Trophoblast cell (in vitro differentiated cells and primary cell): ENCODE data around the gene FAM237B.

ENCODE experiments used
- DNase-seq, 2 donors: peaks; one replicate each; pipeline ENCODE4 v3.0.0-alpha.2; 2016
- H2AFZ ChIP-seq: 2 replicates; pipeline ENCODE4 v1.6.1; 2013; ENCODE audit warnings: low read length, moderate library complexity, mild to moderate bottlenecking; ENCODE audit not compliant: insufficient read depth, poor library complexity
- H2AK5ac ChIP-seq: 2 replicates; pipeline ENCODE4 v1.6.1; 2013; ENCODE audit warnings: mild to moderate bottlenecking, low read length
- H2BK120ac ChIP-seq: 2 replicates; pipeline ENCODE4 v1.6.1; 2013; ENCODE audit warnings: low read length, mild to moderate bottlenecking, moderate library complexity; ENCODE audit not compliant: insufficient read depth, poor library complexity
- H2BK12ac ChIP-seq: 2 replicates; pipeline ENCODE4 v1.6.1; 2013; ENCODE audit warnings: mild to moderate bottlenecking, low read length, moderate library complexity
- H2BK5ac ChIP-seq: 2 replicates; pipeline ENCODE4 v1.6.1; 2013; ENCODE audit warnings: low read length, low read depth, moderate library complexity, mild to moderate bottlenecking; ENCODE audit not compliant: poor library complexity
- H3K14ac ChIP-seq: 2 replicates; pipeline ENCODE4 v1.6.1; 2013; ENCODE audit warnings: mild to moderate bottlenecking, low read length
- H3K18ac ChIP-seq: 2 replicates; pipeline ENCODE4 v1.6.1; 2013; ENCODE audit warnings: mild to moderate bottlenecking, low read length
- H3K23ac ChIP-seq: 2 replicates; pipeline ENCODE4 v1.6.1; 2013; ENCODE audit warnings: low read length
- H3K27ac ChIP-seq: 2 replicates; pipeline ENCODE4 v1.5.1; 2013; ENCODE audit warnings: low read depth, mild to moderate bottlenecking, inconsistent platforms, low read length, moderate library complexity
- H3K27me3 ChIP-seq: 2 replicates; pipeline ENCODE4 v1.6.1; 2013; ENCODE audit warnings: inconsistent platforms, mild to moderate bottlenecking, low read length, moderate library complexity; ENCODE audit not compliant: insufficient read depth
- H3K36me3 ChIP-seq, 2 experiments: 1 replicate in 1 of 2; 2 replicates in 1 of 2; pipeline ENCODE4 v1.6.1; 2013; ENCODE audit warnings: low read length in 2 of 2, mild to moderate bottlenecking in 2 of 2, moderate library complexity in 1 of 2; ENCODE audit not compliant: insufficient read depth in 2 of 2, control insufficient read depth in 1 of 2
- H3K4ac ChIP-seq: 2 replicates; pipeline ENCODE4 v1.6.1; 2013; ENCODE audit warnings: low read depth, mild to moderate bottlenecking, low read length, moderate library complexity
- H3K4me1 ChIP-seq, 2 experiments: 1 replicate in 1 of 2; 2 replicates in 1 of 2; pipeline ENCODE4 v1.6.1; 2013; ENCODE audit warnings: low read length in 2 of 2, mild to moderate bottlenecking in 2 of 2, moderate library complexity in 1 of 2; ENCODE audit not compliant: insufficient read depth in 2 of 2, control insufficient read depth in 1 of 2
- H3K4me2 ChIP-seq: 2 replicates; pipeline ENCODE4 v1.6.1; 2013; ENCODE audit warnings: inconsistent platforms, mild to moderate bottlenecking, low read length, moderate library complexity
- H3K4me3 ChIP-seq: 2 replicates; pipeline ENCODE4 v1.5.1; 2013; ENCODE audit warnings: mild to moderate bottlenecking, low read depth, low read length, inconsistent platforms
- H3K79me1 ChIP-seq: one replicate; pipeline ENCODE4 v1.6.1; 2013; ENCODE audit warnings: low read length
- H3K79me2 ChIP-seq: 2 replicates; pipeline ENCODE4 v1.6.1; 2013; ENCODE audit warnings: low read length, mild to moderate bottlenecking; ENCODE audit not compliant: control insufficient read depth, insufficient read depth, poor library complexity
- H3K9ac ChIP-seq: 2 replicates; pipeline ENCODE4 v1.6.1; 2013; ENCODE audit warnings: mild to moderate bottlenecking, low read length
- H3K9me3 ChIP-seq: 2 replicates; pipeline ENCODE4 v1.6.1; 2013; ENCODE audit warnings: low read depth, mild to moderate bottlenecking, control low read depth, inconsistent platforms, low read length; ENCODE audit not compliant: insufficient read depth
- H4K12ac ChIP-seq: 2 replicates; pipeline ENCODE4 v1.6.1; 2013; ENCODE audit warnings: low read depth, mild to moderate bottlenecking, low read length, moderate library complexity
- H4K8ac ChIP-seq: 2 replicates; pipeline ENCODE4 v1.6.1; 2013; ENCODE audit warnings: low read depth, mild to moderate bottlenecking, low read length, moderate library complexity
- H4K91ac ChIP-seq: one replicate; pipeline ENCODE4 v1.6.1; 2013; ENCODE audit warnings: low read depth, mild to moderate bottlenecking, low read length, moderate library complexity
- WGBS: extraction: QIAGEN DNeasy Blood & Tissue Kit; methylation state at CpG from one replicate; pipeline ENCODE4 v1.1.7; 2013; ENCODE audit warnings: missing lambda C conversion rate; ENCODE audit not compliant: insufficient read length, insufficient coverage; ENCODE audit errors: extremely low coverage; 5-methylcytosine and 5-hydroxymethylcytosine counted together

The FAM237B gene

DNA sequence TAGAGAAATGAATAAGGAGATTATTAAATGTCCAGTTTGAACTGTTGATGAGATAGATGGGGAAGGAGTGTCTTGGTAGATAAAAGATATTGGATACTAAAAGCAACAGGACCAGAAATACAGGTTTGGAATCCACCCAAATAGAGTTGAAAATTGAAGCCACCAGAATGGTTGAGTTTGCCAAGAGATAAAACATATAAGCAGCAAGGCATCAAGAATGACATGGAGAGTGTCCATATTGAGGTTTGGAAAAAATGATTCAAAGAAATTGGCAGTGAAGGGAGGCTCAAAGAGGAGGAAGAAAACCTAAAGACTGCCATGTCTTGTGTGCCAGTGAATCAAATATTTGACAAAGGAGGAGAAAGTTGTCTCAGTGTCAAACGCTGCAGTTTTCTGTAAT, 51.9 kb downstream of the FAM237B start:
- WGBS, result no CpG with 5 or more reads among the region's 1 CpG
- H3K14ac ChIP-seq, result no peak overlapping the region
- no peak overlapping the region for H4K8ac ChIP-seq
- no peak overlapping the region for H4K91ac ChIP-seq
- H3K4ac ChIP-seq, result no peak overlapping the region
- H3K36me3 ChIP-seq, result no peaks in the 10 kb centered on the region
- H3K9ac ChIP-seq, result no peak overlapping the region
- no peak overlapping the region for H2AFZ ChIP-seq
- no peak overlapping the region for H2BK12ac ChIP-seq
- H3K27ac ChIP-seq, result no peak overlapping the region
- H3K9me3 ChIP-seq, result no peaks in the 10 kb centered on the region
- H3K27me3 ChIP-seq, result no peaks in the 10 kb centered on the region
- H2BK120ac ChIP-seq, result no peak overlapping the region
- no peaks in the 10 kb centered on the region for H3K79me2 ChIP-seq
- no peak overlapping the region for H2BK5ac ChIP-seq
- H3K4me3 ChIP-seq, result no peak overlapping the region
- no peak overlapping the region for H3K4me2 ChIP-seq
- H4K12ac ChIP-seq, result no peak overlapping the region
- no peaks in the 10 kb centered on the region for H3K79me1 ChIP-seq
- H3K18ac ChIP-seq, result no peak overlapping the region
- peak in 1 of 2 donors; percentile 18 for DNase-seq
- H2AK5ac ChIP-seq, result no peak overlapping the region
- H3K23ac ChIP-seq, result no peak overlapping the region
- no peaks in the 10 kb centered on the region for H3K4me1 ChIP-seq

DNA sequence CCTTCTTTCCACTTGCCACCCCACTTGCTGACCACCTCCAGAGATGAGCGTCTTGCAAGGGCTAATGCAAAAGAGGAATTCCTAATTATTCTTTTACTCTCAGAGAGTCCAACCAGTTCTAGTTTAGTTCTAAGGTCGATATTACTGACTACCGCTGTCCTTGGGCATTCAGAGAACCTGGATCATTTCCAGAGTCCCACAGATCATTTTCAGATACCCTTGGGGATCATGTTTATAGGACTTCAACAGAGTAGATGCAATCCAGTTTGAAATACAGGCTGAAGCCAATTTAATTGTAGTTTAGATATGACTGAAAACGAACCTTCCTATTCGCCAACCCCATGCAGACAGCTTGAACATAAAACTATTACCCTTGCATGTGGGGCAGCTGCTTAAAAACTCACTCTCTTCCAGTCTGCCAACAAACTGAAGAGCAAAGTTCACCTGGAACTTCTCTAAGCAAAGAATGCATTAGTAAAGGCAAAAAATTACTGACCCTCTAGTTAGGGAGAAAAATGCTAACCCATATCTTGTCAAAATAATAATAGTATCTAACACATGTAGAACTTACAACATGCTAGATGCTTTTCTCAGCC, 53.7 kb downstream of the FAM237B start:
- no peak overlapping the region for H2AK5ac ChIP-seq
- no peak overlapping the region for H4K8ac ChIP-seq
- H3K27ac ChIP-seq, result no peak overlapping the region
- no peak overlapping the region for H3K4ac ChIP-seq
- H4K91ac ChIP-seq, result no peak overlapping the region
- no peak overlapping the region for H3K4me2 ChIP-seq
- no peak overlapping the region for H2BK120ac ChIP-seq
- H3K79me1 ChIP-seq, result no peaks in the 10 kb centered on the region
- no peak overlapping the region for H2BK5ac ChIP-seq
- no peak overlapping the region for H3K14ac ChIP-seq
- H3K9me3 ChIP-seq, result no peaks in the 10 kb centered on the region
- H3K23ac ChIP-seq, result no peak overlapping the region
- no peak overlapping the region for H3K4me3 ChIP-seq
- no peak overlapping the region for H2BK12ac ChIP-seq
- no peak overlapping the region for H3K9ac ChIP-seq
- no peaks in the 10 kb centered on the region for H3K4me1 ChIP-seq
- no peak overlapping the region for H2AFZ ChIP-seq
- H3K18ac ChIP-seq, result no peak overlapping the region
- WGBS, result no CpG with 5 or more reads among the region's 5 CpGs
- DNase-seq, result no peak
- no peaks in the 10 kb centered on the region for H3K27me3 ChIP-seq
- no peaks in the 10 kb centered on the region for H3K36me3 ChIP-seq
- no peaks in the 10 kb centered on the region for H3K79me2 ChIP-seq
- H4K12ac ChIP-seq, result no peak overlapping the region

DNA sequence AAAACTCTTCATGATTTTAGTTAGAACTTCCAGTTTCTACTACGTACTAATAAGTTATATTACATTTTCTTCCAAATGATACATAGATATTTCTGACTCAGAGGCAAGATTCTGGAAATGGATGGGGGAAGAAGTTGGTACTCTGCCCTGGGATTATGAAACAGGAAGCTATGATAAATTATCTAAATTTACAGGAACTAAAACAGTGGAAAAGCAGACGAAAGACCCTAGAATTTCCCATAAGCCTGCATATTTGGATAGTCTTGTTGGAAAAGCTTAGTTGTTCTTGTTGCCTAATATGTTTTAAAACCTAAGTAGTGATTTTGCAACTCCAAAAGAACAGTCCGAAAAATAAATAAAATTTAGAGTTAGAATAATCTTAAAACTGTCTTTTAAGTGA, 54.3 kb downstream of the FAM237B start:
- no peak overlapping the region for H3K14ac ChIP-seq
- no peak overlapping the region for H2AFZ ChIP-seq
- H3K79me1 ChIP-seq, result no peaks in the 10 kb centered on the region
- no peak overlapping the region for H3K18ac ChIP-seq
- H4K91ac ChIP-seq, result no peak overlapping the region
- H3K4ac ChIP-seq, result no peak overlapping the region
- H4K12ac ChIP-seq, result no peak overlapping the region
- H3K79me2 ChIP-seq, result no peaks in the 10 kb centered on the region
- no peaks in the 10 kb centered on the region for H3K9me3 ChIP-seq
- H2BK120ac ChIP-seq, result no peak overlapping the region
- H3K23ac ChIP-seq, result no peak overlapping the region
- no peak overlapping the region for H3K4me2 ChIP-seq
- H4K8ac ChIP-seq, result no peak overlapping the region
- H3K27me3 ChIP-seq, result no peaks in the 10 kb centered on the region
- no peak overlapping the region for H3K9ac ChIP-seq
- no peak overlapping the region for H2BK12ac ChIP-seq
- no peak overlapping the region for H2BK5ac ChIP-seq
- no peak overlapping the region for H2AK5ac ChIP-seq
- WGBS, result no CpG with 5 or more reads among the region's 3 CpGs
- H3K36me3 ChIP-seq, result no peaks in the 10 kb centered on the region
- DNase-seq, result no peak
- H3K4me3 ChIP-seq, result no peak overlapping the region
- H3K27ac ChIP-seq, result no peak overlapping the region
- H3K4me1 ChIP-seq, result no peaks in the 10 kb centered on the region
